RWPE2 (cell line): Measurements from ENCODE around the gene P2RY13.

ENCODE experiments used
- ATAC-seq: fragments of 200-7000 bp; cut with Tn5 transposase; 3 replicates; pipeline ENCODE4 v1.9.1; 2021; ENCODE audit warnings: low read depth
- DNase-seq: peaks from one replicate; pipeline ENCODE4 v3.0.0-alpha.2; 2020; ENCODE audit warnings: low spot score
- H3K27ac ChIP-seq: fragments of 450-650 bp; 2 replicates; pipeline ENCODE4 v1.5.1; 2017; ENCODE audit warnings: mild to moderate bottlenecking; ENCODE audit not compliant: poor library complexity, severe bottlenecking
- H3K27me3 ChIP-seq: fragments of 250-450 bp; sonication (Bioruptor Pico); 2 replicates; pipeline ENCODE4 v1.5.1; 2021; ENCODE audit warnings: mild to moderate bottlenecking, moderate library complexity; ENCODE audit not compliant: insufficient read depth, poor library complexity, severe bottlenecking
- H3K36me3 ChIP-seq: fragments of 250-450 bp; sonication (Bioruptor Pico); 2 replicates; pipeline ENCODE4 v1.5.1; 2020; ENCODE audit warnings: low read depth, mild to moderate bottlenecking, moderate library complexity
- H3K4me1 ChIP-seq: fragments of 250-450 bp; sonication (Bioruptor Pico); 2 replicates; pipeline ENCODE4 v1.5.1; 2021; ENCODE audit warnings: mild to moderate bottlenecking, moderate library complexity; ENCODE audit not compliant: insufficient read depth, poor library complexity, severe bottlenecking
- H3K4me3 ChIP-seq: fragments of 250-450 bp; sonication (Bioruptor Pico); 2 replicates; pipeline ENCODE4 v1.5.1; 2021; ENCODE audit warnings: mild to moderate bottlenecking, moderate library complexity; ENCODE audit not compliant: severe bottlenecking
- H3K9me3 ChIP-seq: fragments of 250-450 bp; sonication (Bioruptor Pico); 2 replicates; pipeline ENCODE4 v1.5.1; 2021; ENCODE audit warnings: mild to moderate bottlenecking, moderate library complexity; ENCODE audit not compliant: severe bottlenecking
- TF ChIP-seq, protein P1 (sequence below): fragments of 450-650 bp; IDR thresholded peaks from one replicate; pipeline ENCODE4 v1.5.1; 2017; ENCODE audit warnings: mild to moderate bottlenecking, moderate library complexity; ENCODE audit not compliant: poor library complexity, severe bottlenecking

P2RY13 gene

DNA sequence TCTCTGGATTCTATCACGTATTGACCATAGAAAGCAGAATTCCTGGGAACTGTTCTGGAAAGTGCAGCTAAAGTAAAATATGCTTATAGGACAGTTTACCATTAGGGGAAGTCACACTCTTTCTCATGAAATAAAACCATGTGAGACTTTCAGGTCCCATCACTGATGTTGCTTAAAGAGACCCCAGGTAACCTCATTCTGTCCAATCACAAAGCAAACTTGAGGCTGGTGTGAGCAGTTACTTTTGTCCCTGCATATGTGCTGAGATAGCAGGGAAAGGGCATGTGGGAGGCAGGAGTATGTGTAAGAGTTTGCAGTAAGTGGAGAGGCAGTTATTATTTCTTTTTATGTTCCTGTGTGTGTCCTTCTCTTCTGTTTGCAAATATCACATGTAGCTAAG lies 28.8 kb downstream of the P2RY13 start:
- TF ChIP-seq, protein P1, sequence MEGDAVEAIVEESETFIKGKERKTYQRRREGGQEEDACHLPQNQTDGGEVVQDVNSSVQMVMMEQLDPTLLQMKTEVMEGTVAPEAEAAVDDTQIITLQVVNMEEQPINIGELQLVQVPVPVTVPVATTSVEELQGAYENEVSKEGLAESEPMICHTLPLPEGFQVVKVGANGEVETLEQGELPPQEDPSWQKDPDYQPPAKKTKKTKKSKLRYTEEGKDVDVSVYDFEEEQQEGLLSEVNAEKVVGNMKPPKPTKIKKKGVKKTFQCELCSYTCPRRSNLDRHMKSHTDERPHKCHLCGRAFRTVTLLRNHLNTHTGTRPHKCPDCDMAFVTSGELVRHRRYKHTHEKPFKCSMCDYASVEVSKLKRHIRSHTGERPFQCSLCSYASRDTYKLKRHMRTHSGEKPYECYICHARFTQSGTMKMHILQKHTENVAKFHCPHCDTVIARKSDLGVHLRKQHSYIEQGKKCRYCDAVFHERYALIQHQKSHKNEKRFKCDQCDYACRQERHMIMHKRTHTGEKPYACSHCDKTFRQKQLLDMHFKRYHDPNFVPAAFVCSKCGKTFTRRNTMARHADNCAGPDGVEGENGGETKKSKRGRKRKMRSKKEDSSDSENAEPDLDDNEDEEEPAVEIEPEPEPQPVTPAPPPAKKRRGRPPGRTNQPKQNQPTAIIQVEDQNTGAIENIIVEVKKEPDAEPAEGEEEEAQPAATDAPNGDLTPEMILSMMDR, result no peak
- H3K9me3 ChIP-seq, result no peaks in the 10 kb centered on the region
- peaks cover 78% of the 10 kb centered on the region for H3K36me3 ChIP-seq
- DNase-seq (no peak), ATAC-seq (no peak)
- peak overlapping the region; percentile 99 for H3K27ac ChIP-seq
- H3K27me3 ChIP-seq, result no peaks in the 10 kb centered on the region
- no peak overlapping the region for H3K4me3 ChIP-seq
- peaks cover 38% of the 10 kb centered on the region for H3K4me1 ChIP-seq

DNA sequence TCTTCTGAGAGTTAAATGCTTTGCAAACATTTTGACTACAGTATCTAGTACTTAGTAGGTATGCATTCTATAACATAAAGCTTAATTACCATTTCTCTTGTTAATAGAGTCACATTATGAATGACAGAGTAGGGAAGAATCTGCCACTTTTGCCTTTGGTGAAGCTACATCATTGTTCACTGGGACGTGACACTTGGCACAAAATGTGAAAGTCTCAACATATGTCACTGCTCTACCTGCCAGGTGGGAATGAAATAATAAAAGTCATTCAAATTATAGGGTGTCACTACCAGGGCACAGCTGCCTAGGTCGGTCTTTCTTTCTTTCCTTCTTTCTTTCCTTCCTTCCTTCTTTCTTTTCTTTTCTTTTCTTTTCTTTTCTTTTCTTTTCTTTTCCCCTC lies 30.3 kb downstream of the P2RY13 start:
- no peaks in the 10 kb centered on the region for H3K9me3 ChIP-seq
- ATAC-seq (no peak), DNase-seq (no peak)
- H3K36me3 ChIP-seq, result peaks cover 90% of the 10 kb centered on the region
- H3K4me3 ChIP-seq, result no peak overlapping the region
- H3K27me3 ChIP-seq, result no peaks in the 10 kb centered on the region
- H3K4me1 ChIP-seq, result peaks cover 29% of the 10 kb centered on the region
- TF ChIP-seq, protein P1, result no peak
- no peak overlapping the region for H3K27ac ChIP-seq

DNA sequence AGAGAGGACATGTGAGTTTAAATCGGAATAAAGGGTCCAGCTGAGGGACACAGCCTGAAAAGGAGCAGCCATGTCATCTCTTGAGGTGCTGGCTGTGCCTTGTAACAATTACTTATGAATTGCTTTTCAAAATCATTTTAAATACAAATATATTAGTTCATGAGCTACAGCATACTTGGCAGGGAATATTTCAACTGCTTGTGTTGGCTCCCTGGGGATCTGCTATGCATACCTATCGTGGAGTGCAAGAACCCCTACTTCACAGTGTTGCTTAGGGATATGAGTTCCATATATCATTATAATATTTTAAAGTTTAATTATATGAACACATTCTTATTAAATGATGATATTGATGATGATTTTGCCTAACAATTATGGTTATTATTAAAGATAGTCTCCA lies 31.9 kb downstream of the P2RY13 start:
- DNase-seq (no peak), ATAC-seq (no peak)
- TF ChIP-seq, protein P1, result no peak
- Histone ChIP-seq H3K4me1 (peaks cover 14% of the 10 kb centered on the region), H3K36me3 (peaks cover 90% of the 10 kb centered on the region), H3K27ac (no peak overlapping the region), H3K4me3 (no peak overlapping the region), H3K27me3 (no peaks in the 10 kb centered on the region), H3K9me3 (no peaks in the 10 kb centered on the region)

DNA sequence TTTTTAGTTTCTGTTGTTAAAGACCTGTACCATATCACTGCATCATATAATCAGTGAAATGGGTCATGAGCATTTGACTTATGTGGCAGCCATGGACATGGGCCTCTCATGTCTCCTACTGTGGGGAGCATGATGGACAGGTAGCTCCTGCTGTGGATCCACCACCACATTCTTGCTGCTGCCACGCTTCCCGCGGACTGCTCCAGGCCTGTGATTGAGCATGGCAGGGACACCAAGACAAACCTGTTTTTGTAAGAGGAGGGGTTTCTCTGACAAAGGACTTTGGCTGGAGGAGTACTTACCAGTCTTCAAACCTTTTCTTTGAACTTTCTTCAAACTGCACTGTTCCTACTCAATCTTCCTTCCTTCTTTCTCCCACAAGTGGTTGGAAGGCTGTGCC lies 33.1 kb downstream of the P2RY13 start:
- Histone ChIP-seq H3K36me3 (peaks cover 84% of the 10 kb centered on the region), H3K9me3 (no peaks in the 10 kb centered on the region), H3K4me1 (peaks cover 2% of the 10 kb centered on the region), H3K27ac (no peak overlapping the region), H3K4me3 (no peak overlapping the region), H3K27me3 (no peaks in the 10 kb centered on the region)
- DNase-seq (no peak), ATAC-seq (no peak)
- TF ChIP-seq, protein P1, result no peak

DNA sequence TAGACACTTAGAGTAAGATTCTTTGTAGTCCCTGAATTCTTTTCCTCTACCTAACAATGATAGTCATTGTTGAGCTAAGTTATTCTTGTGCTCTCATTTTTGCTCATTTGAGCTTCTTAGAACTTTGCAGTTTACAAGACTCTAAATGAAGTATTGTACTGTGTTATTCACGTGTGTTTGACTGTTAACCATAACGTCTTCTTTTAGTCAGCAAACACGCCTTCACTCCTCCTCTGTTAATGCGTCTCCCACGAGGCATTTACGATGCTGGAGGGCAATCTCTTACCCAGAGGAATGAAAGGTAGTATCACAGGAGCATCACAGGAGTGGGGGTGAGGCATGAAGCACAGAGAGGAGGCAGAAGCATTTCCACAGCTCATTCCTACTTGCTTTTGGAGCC lies 36.2 kb downstream of the P2RY13 start:
- no peak overlapping the region for H3K4me3 ChIP-seq
- TF ChIP-seq, protein P1, result no peak
- H3K27ac ChIP-seq, result no peak overlapping the region
- no peaks in the 10 kb centered on the region for H3K27me3 ChIP-seq
- H3K36me3 ChIP-seq, result peaks cover 55% of the 10 kb centered on the region
- no peaks in the 10 kb centered on the region for H3K9me3 ChIP-seq
- DNase-seq (no peak), ATAC-seq (peak; percentile 47; the same call in 2 of the 3 replicates)
- no peaks in the 10 kb centered on the region for H3K4me1 ChIP-seq
